ENCODE results near the gene PCBD2. TPM values are rescaled to one million over a fixed set of nuclear protein-coding genes. Genes with fewer than 3 reads are reported as not detected.

The PCBD2 gene
- total RNA-seq, 1 experiment from 2014 or later, result 10.9 TPM

GRCh38 chr5:134993161-134993560, 88.2 kb downstream of the PCBD2 start:
- Histone ChIP-seq H2AFZ (ENCODE audit: low read depth, low read length, poor library complexity, severe bottlenecking) (no peak overlapping the region), H3K27me3 (ENCODE audit: insufficient read depth, low read length) (no peaks in the 10 kb centered on the region), H3K79me2 (ENCODE audit: insufficient read depth, low read length) (no peaks in the 10 kb centered on the region), H3K4me1 (ENCODE audit: control insufficient read depth in 1 of 2, insufficient read depth in 2 of 2, low read length in 2 of 2) (no peaks in the 10 kb centered on the region), H3K9ac (ENCODE audit: low read length) (no peak overlapping the region), H4K20me1 (ENCODE audit: insufficient read depth) (no peaks in the 10 kb centered on the region), H3K9me3 (ENCODE audit: control insufficient read depth in 1 of 2, insufficient read depth in 1 of 2, low read depth in 1 of 2, low read length in 2 of 2) (no peaks in the 10 kb centered on the region), H3K4me3 (replicated peaks in 1 of 2; ENCODE audit: low read depth in 1 of 2, low read length in 2 of 2) (no peak overlapping the region), H3K9me2 (ENCODE audit: insufficient read depth) (no peaks in the 10 kb centered on the region), H3K36me3 (ENCODE audit: control insufficient read depth in 1 of 2, insufficient read depth in 2 of 2, low read length in 2 of 2) (no peaks in the 10 kb centered on the region), H3K4me2 (ENCODE audit: low read length) (no peak overlapping the region), H3K27ac (ENCODE audit: low read depth, low read length) (no peak overlapping the region)
- POLR2A ChIA-PET, result no interaction called here
- DNase-seq (ENCODE audit: low read depth, low spot score) (no peak), ATAC-seq (no peak)
- BruUV-seq (replicated peaks), result no TSS peak
- TF ChIP-seq POLR2AphosphoS5 (IDR thresholded peaks at IDR 0.05; ENCODE audit: low read depth, low read length), result no peak
- intact Hi-C loops (cut with micrococcal nuclease), result no loop called here
- CTCF ChIA-PET, result no interaction called here
- RAD21 ChIA-PET (ENCODE audit: low non-redundant PET in 1 of 2, low total read pairs in 2 of 2, uncharacterized antibody in 2 of 2, unreplicated experiment in 2 of 2), result no interaction called here

DNA sequence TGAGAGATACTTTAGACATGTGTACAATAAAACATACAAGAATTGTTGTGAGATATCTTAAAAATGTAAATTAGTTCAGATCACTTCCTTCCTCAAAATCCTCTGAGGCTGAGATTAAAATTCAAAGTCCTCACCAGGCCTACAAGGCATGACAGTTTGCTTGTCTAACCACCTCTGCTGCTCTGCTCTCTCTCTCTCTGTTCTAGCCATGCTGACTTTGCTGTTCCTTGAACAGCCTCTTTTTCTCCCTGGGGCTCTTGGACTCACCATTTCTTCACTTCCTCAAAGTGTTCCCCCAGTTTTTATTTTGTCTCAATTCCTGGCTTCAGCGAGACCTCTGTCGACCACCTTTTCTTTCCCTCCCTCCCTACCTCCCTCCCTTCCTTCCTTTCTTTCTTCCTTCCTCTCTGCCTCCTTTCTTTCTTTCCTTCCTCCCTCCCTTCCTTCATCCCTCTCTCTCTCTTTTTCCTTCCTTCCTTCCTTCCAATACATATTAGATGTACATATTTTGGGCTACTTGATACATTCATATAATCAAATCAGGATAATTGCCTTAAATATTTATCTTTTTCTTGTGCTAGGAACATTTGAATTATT, 89.7 kb downstream of the PCBD2 start:
- ChIA-PET POLR2A (no interaction called here), RAD21 (ENCODE audit: low non-redundant PET in 1 of 2, low total read pairs in 2 of 2, uncharacterized antibody in 2 of 2, unreplicated experiment in 2 of 2) (no interaction called here), CTCF (no interaction called here)
- H3K36me3 ChIP-seq (ENCODE audit: control insufficient read depth in 1 of 2, insufficient read depth in 2 of 2, low read length in 2 of 2), result no peaks in the 10 kb centered on the region
- no peaks in the 10 kb centered on the region for H3K9me3 ChIP-seq (ENCODE audit: control insufficient read depth in 1 of 2, insufficient read depth in 1 of 2, low read depth in 1 of 2, low read length in 2 of 2)
- H4K20me1 ChIP-seq (ENCODE audit: insufficient read depth), result no peaks in the 10 kb centered on the region
- H3K4me2 ChIP-seq (ENCODE audit: low read length), result no peak overlapping the region
- H3K27ac ChIP-seq (ENCODE audit: low read depth, low read length), result no peak overlapping the region
- DNase-seq (ENCODE audit: low read depth, low spot score) (no peak), ATAC-seq (no peak)
- TF ChIP-seq, protein P1, sequence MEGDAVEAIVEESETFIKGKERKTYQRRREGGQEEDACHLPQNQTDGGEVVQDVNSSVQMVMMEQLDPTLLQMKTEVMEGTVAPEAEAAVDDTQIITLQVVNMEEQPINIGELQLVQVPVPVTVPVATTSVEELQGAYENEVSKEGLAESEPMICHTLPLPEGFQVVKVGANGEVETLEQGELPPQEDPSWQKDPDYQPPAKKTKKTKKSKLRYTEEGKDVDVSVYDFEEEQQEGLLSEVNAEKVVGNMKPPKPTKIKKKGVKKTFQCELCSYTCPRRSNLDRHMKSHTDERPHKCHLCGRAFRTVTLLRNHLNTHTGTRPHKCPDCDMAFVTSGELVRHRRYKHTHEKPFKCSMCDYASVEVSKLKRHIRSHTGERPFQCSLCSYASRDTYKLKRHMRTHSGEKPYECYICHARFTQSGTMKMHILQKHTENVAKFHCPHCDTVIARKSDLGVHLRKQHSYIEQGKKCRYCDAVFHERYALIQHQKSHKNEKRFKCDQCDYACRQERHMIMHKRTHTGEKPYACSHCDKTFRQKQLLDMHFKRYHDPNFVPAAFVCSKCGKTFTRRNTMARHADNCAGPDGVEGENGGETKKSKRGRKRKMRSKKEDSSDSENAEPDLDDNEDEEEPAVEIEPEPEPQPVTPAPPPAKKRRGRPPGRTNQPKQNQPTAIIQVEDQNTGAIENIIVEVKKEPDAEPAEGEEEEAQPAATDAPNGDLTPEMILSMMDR (IDR thresholded peaks at IDR 0.05 in 2 of 3, conservative IDR thresholded peaks at IDR 0.05 in 1 of 3; ENCODE audit: borderline replicate concordance in 1 of 3, insufficient read depth in 1 of 3, low read depth in 2 of 3, low read length in 2 of 3), result no peak
- TF ChIP-seq EZH2 (IDR thresholded peaks at IDR 0.05), result no peak
- no peak for TF ChIP-seq SIN3A (IDR thresholded peaks at IDR 0.05; ENCODE audit: low read depth)
- TF ChIP-seq CEBPB (IDR thresholded peaks at IDR 0.05; ENCODE audit: low read depth), result no peak
- TF ChIP-seq YY1 (IDR thresholded peaks at IDR 0.05; ENCODE audit: extremely low read depth, insufficient replicate concordance, low read depth, low read length), result no peak
- TF ChIP-seq JUND (IDR thresholded peaks at IDR 0.05), result no peak
- no peak for TF ChIP-seq SRF (IDR thresholded peaks at IDR 0.05; ENCODE audit: low read depth)
- no peak for TF ChIP-seq POLR2A (IDR thresholded peaks at IDR 0.05; ENCODE audit: borderline replicate concordance, extremely low read depth, insufficient read depth, insufficient read length)
- TF ChIP-seq RAD21 (IDR thresholded peaks at IDR 0.05; ENCODE audit: low read depth), result no peak
- no peak for TF ChIP-seq ZFX (IDR thresholded peaks at IDR 0.05)
- no peaks in the 10 kb centered on the region for H3K79me2 ChIP-seq (ENCODE audit: insufficient read depth, low read length)
- H3K4me1 ChIP-seq (ENCODE audit: control insufficient read depth in 1 of 2, insufficient read depth in 2 of 2, low read length in 2 of 2), result no peaks in the 10 kb centered on the region
- H2AFZ ChIP-seq (ENCODE audit: low read depth, low read length, poor library complexity, severe bottlenecking), result no peak overlapping the region
- intact Hi-C loops (cut with micrococcal nuclease), result no loop called here
- no peaks in the 10 kb centered on the region for H3K27me3 ChIP-seq (ENCODE audit: insufficient read depth, low read length)
- no peak overlapping the region for H3K4me3 ChIP-seq (replicated peaks in 1 of 2; ENCODE audit: low read depth in 1 of 2, low read length in 2 of 2)
- no TSS peak for BruUV-seq (replicated peaks)
- H3K9me2 ChIP-seq (ENCODE audit: insufficient read depth), result no peaks in the 10 kb centered on the region
- no peak overlapping the region for H3K9ac ChIP-seq (ENCODE audit: low read length)

Data from HCT116 (cell line).